OCI-LY3 (cell line): ENCODE results near the gene USP31.

ENCODE experiments used
- CTCF ChIP-seq: fragments of 200-600, 300-600 bp; sonication (generic); IDR thresholded peaks from 2 replicates; pipeline ENCODE4 v1.5.1; 2014; ENCODE audit warnings: antibody characterized with exemption, low read length, low read depth
- EZH2phosphoT487 ChIP-seq: fragments of 200-600 bp; shearing (Covaris generic); IDR thresholded peaks from 2 replicates; pipeline ENCODE4 v1.6.1; 2018; ENCODE audit warnings: antibody characterized with exemption, mixed run types, low read depth

- TF ChIP-seq CTCF (no peak), EZH2phosphoT487 (no peak)
Observed at GRCh38 chr16:23103603-23104002, 45.6 kb downstream of the USP31 start.
